ENCODE measurements around the gene KDM5B. TPM values are rescaled to one million over a fixed set of nuclear protein-coding genes. Genes with fewer than 3 reads are reported as not detected.

The KDM5B gene
- total RNA-seq, 2 donors from 2014 or later = 28.7 to 36.8 TPM

DNA sequence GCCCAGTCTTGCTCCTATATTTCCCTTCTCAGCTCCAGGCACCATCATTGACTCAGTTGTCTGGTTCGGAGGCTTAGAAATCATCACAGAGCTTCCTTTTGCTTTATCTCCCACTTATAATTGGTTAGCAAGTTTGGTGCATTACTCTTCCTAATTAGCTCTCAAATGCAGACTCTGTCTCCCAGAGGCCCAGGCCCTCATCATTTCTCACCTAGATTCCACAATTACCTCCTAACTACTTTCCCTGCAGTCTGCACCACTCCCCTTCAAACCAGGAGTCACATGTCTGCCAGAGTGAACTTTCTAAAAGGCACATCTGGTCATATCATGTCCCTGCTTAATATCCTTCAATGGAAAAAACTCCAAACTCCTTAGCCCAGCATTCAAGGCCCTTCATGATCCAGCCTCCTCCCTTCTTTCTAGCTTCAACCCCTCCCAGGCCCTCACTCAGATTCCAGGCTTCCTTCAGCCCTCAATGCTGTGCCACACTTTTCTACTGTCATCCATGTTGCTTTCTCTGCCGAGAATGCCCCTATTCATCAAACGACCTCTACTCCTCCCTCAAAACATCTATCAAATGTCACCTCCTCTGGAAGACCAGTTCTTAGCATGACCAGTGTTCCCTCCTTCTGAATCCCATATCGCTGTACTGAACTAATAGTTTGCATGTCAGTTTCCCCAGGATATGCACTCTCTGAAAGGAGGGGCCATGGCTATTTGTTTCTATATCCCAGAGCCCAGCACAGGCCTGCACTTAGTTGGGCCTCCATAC, 128.6 kb downstream of the KDM5B start:
- H3K4me3 ChIP-seq = no peak overlapping the region
- H3K4me1 ChIP-seq = no peaks in the 10 kb centered on the region
- intact Hi-C loops (cut with DNase I) = no loop called here
- H3K36me3 ChIP-seq (replicated peaks in 1 of 2; ENCODE audit: insufficient read depth in 1 of 2, low read depth in 2 of 2) = no peaks in the 10 kb centered on the region
- no peak for DNase-seq
- H3K9me3 ChIP-seq = no peaks in the 10 kb centered on the region
- TF ChIP-seq, protein P1, sequence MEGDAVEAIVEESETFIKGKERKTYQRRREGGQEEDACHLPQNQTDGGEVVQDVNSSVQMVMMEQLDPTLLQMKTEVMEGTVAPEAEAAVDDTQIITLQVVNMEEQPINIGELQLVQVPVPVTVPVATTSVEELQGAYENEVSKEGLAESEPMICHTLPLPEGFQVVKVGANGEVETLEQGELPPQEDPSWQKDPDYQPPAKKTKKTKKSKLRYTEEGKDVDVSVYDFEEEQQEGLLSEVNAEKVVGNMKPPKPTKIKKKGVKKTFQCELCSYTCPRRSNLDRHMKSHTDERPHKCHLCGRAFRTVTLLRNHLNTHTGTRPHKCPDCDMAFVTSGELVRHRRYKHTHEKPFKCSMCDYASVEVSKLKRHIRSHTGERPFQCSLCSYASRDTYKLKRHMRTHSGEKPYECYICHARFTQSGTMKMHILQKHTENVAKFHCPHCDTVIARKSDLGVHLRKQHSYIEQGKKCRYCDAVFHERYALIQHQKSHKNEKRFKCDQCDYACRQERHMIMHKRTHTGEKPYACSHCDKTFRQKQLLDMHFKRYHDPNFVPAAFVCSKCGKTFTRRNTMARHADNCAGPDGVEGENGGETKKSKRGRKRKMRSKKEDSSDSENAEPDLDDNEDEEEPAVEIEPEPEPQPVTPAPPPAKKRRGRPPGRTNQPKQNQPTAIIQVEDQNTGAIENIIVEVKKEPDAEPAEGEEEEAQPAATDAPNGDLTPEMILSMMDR (IDR thresholded peaks at IDR 0.05) = no peak
- TF ChIP-seq POLR2A (IDR thresholded peaks at IDR 0.05) = no peak
- ATAC-seq = no peak
- H3K27me3 ChIP-seq = no peaks in the 10 kb centered on the region
- no peak overlapping the region for H3K27ac ChIP-seq
- WGBS, 2 donors = 66 to 68% methylated on average over 4 of the region's 4 CpGs

- H3K4me1 ChIP-seq = no peaks in the 10 kb centered on the region
- intact Hi-C loops (cut with DNase I) = no loop called here
- H3K36me3 ChIP-seq (replicated peaks in 1 of 2; ENCODE audit: insufficient read depth in 1 of 2, low read depth in 2 of 2) = no peaks in the 10 kb centered on the region
- DNase-seq (no peak), ATAC-seq (no peak)
- no peaks in the 10 kb centered on the region for H3K9me3 ChIP-seq
- H3K27me3 ChIP-seq = no peaks in the 10 kb centered on the region
- no peak for TF ChIP-seq POLR2A (IDR thresholded peaks at IDR 0.05)
- TF ChIP-seq, protein P1 (IDR thresholded peaks at IDR 0.05) = no peak
- no peak overlapping the region for H3K4me3 ChIP-seq
- no peak overlapping the region for H3K27ac ChIP-seq
- 81 to 98% methylated on average over 2 of the region's 2 CpGs for WGBS, 2 donors
These were observed 130.8 kb downstream of the KDM5B start for GRCh38 chr1:202677433-202677832.

Small RNA genes lying within 50 kb of the gene (small RNA-seq; reads per million reads assigned to genes)
- gene AC098934.3 = not detected

Other genes with a start within 250 kb of the KDM5B start
- gene SYT2, start 98.0 kb downstream of the KDM5B start, total RNA-seq = not detected
- gene PCAT6, start 2.5 kb upstream of the KDM5B start, total RNA-seq = not detected
- gene RABIF, start 80.7 kb upstream of the KDM5B start, total RNA-seq = 1 to 10 TPM; 2.6 to 4.0 TPM
- 10 to 100 TPM; 15.3 to 21.8 TPM for gene KLHL12, start 118.8 kb upstream of the KDM5B start, total RNA-seq
- gene ADIPOR1, start 149.9 kb upstream of the KDM5B start, total RNA-seq = 10 to 100 TPM; 38.6 to 52.4 TPM
- 10 to 100 TPM; 23.4 to 32.4 TPM for gene CYB5R1, start 158.8 kb upstream of the KDM5B start, total RNA-seq
- 10 to 100 TPM; 47.7 to 86.7 TPM for gene TMEM183A, start 199.0 kb upstream of the KDM5B start, total RNA-seq
- not detected for gene PPFIA4, start 218.1 kb upstream of the KDM5B start, total RNA-seq

All from body of pancreas (tissue), 4 donors.